ENCODE measurements around the gene SPINDOC. TPM values are rescaled to one million over a fixed set of nuclear protein-coding genes. Genes with fewer than 3 reads are reported as not detected.
"Not testable (repeated sequence)": the region's sequence is repeated elsewhere in the genome, so short reads cannot be mapped to it uniquely, and the experiment has no call there.

SPINDOC gene
- polyA plus RNA-seq, 1 of the 3 experiments (the other 2 are of a cell fraction) = 45.0 TPM

DNA sequence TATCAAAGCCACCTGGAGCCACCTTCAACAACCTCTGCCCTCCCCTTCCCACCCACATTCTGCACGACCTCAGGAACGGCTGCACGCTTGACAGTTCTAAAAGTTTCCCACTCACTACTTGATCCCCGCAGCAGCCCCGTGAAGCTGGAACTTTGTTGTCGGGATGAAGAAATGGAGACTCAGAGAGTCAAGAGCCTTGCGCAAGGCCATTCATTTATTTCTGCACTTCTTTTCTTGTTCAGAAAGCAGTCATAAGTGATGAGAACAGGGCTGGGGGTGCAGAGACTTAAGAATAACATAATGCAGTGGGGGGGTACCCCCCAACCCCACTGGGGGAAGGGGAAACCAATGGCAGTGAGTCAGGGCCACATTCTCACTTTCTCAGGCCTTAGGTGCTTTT, 42.5 kb upstream of the SPINDOC start:
- Histone ChIP-seq H3K4me1 (ENCODE audit: control insufficient read depth in 1 of 2, insufficient read depth in 2 of 2, low read depth in 1 of 2, low read length in 1 of 2) (peaks cover 0 to 22% of the 10 kb centered on the region in 2 experiments; a peak in 1 of 4 replicates), H3K27me3 (ENCODE audit: insufficient read depth) (no peaks in the 10 kb centered on the region), H3K27ac (ENCODE audit: low read depth in 2 of 2, low read length in 1 of 2) (no peak overlapping the region), H3F3A (replicated peaks; ENCODE audit: insufficient read depth) (peaks cover 5% of the 10 kb centered on the region), H3K4me2 (no peak overlapping the region), H3K36me3 (replicated peaks in 1 of 2; ENCODE audit: control insufficient read depth in 1 of 2, insufficient read depth in 2 of 2, low read length in 1 of 2) (peaks cover 0 to 6% of the 10 kb centered on the region in 2 experiments), H3K9me3 (no peaks in the 10 kb centered on the region), H2AFZ (ENCODE audit: low read depth) (no peak overlapping the region), H3K79me2 (ENCODE audit: insufficient read depth) (peaks cover 23% of the 10 kb centered on the region), H3K9ac (no peak overlapping the region), H3K4me3 (ENCODE audit: low read depth in 2 of 2, low read length in 1 of 2) (no peak overlapping the region), H4K20me1 (ENCODE audit: insufficient read depth) (peaks cover 16% of the 10 kb centered on the region), H3K9me2 (no peaks in the 10 kb centered on the region)
- no peak for DNase-seq
- no peak for TF ChIP-seq GATA2 (CRISPR knock-in tag; IDR thresholded peaks at IDR 0.05)
- no peak for TF ChIP-seq PBX3 (IDR thresholded peaks at IDR 0.05)
- TF ChIP-seq EP300 (IDR thresholded peaks at IDR 0.05; ENCODE audit: borderline replicate concordance in 1 of 2, low read depth in 1 of 2, low read length in 1 of 2) = no peak
- no peak for TF ChIP-seq TEAD4 (IDR thresholded peaks at IDR 0.05; ENCODE audit: borderline replicate concordance, insufficient read depth)
- no peak for TF ChIP-seq RFX5 (IDR thresholded peaks at IDR 0.05; ENCODE audit: low read length)
- TF ChIP-seq MXI1 (IDR thresholded peaks at IDR 0.05; ENCODE audit: low read depth, low read length) = no peak
- no peak for TF ChIP-seq FOXJ3 (CRISPR knock-in tag; IDR thresholded peaks at IDR 0.05)
- TF ChIP-seq RAD21 (IDR thresholded peaks at IDR 0.05; ENCODE audit: low read length) = no peak
- TF ChIP-seq RXRA (IDR thresholded peaks at IDR 0.05; ENCODE audit: borderline replicate concordance, low read depth) = no peak
- TF ChIP-seq IRF3 (IDR thresholded peaks at IDR 0.05; ENCODE audit: low read depth, low read length) = no peak
- TF ChIP-seq FOXM1 (IDR thresholded peaks at IDR 0.05; ENCODE audit: low read depth) = no peak
- no peak for TF ChIP-seq EZH2phosphoT487 (IDR thresholded peaks at IDR 0.05; ENCODE audit: borderline replicate concordance, low read depth)
- no peak for TF ChIP-seq ELF1 (IDR thresholded peaks at IDR 0.05)
- no peak for TF ChIP-seq FOSL2 (IDR thresholded peaks at IDR 0.05; ENCODE audit: borderline replicate concordance, low read depth)
- no peak for TF ChIP-seq MEF2A (IDR thresholded peaks at IDR 0.05; ENCODE audit: borderline replicate concordance, low read depth)
- TF ChIP-seq YY1 (IDR thresholded peaks at IDR 0.05; ENCODE audit: low read depth) = no peak
- TF ChIP-seq, protein P1, sequence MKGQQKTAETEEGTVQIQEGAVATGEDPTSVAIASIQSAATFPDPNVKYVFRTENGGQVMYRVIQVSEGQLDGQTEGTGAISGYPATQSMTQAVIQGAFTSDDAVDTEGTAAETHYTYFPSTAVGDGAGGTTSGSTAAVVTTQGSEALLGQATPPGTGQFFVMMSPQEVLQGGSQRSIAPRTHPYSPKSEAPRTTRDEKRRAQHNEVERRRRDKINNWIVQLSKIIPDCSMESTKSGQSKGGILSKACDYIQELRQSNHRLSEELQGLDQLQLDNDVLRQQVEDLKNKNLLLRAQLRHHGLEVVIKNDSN (IDR thresholded peaks at IDR 0.05; ENCODE audit: borderline replicate concordance, low read depth) = no peak
- TF ChIP-seq, protein P2, sequence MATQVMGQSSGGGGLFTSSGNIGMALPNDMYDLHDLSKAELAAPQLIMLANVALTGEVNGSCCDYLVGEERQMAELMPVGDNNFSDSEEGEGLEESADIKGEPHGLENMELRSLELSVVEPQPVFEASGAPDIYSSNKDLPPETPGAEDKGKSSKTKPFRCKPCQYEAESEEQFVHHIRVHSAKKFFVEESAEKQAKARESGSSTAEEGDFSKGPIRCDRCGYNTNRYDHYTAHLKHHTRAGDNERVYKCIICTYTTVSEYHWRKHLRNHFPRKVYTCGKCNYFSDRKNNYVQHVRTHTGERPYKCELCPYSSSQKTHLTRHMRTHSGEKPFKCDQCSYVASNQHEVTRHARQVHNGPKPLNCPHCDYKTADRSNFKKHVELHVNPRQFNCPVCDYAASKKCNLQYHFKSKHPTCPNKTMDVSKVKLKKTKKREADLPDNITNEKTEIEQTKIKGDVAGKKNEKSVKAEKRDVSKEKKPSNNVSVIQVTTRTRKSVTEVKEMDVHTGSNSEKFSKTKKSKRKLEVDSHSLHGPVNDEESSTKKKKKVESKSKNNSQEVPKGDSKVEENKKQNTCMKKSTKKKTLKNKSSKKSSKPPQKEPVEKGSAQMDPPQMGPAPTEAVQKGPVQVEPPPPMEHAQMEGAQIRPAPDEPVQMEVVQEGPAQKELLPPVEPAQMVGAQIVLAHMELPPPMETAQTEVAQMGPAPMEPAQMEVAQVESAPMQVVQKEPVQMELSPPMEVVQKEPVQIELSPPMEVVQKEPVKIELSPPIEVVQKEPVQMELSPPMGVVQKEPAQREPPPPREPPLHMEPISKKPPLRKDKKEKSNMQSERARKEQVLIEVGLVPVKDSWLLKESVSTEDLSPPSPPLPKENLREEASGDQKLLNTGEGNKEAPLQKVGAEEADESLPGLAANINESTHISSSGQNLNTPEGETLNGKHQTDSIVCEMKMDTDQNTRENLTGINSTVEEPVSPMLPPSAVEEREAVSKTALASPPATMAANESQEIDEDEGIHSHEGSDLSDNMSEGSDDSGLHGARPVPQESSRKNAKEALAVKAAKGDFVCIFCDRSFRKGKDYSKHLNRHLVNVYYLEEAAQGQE (IDR thresholded peaks at IDR 0.05; ENCODE audit: low read depth, low read length) = no peak
- WGBS (ENCODE audit: low lambda C conversion rate) = 97% methylated on average over 7 of the region's 7 CpGs
- ChIA-PET POLR2A (no interaction called here), CTCF (interaction anchor here (3.2 kb wide), 1 partner anchor 13 kb away, joined by 14 read pairs; no protein-coding TSS in a partner anchor)

- H3K9me2 ChIP-seq; H3K36me3 ChIP-seq (replicated peaks in 1 of 2; ENCODE audit: control insufficient read depth in 1 of 2, insufficient read depth in 2 of 2, low read length in 1 of 2); H3K4me3 ChIP-seq (ENCODE audit: low read depth in 2 of 2, low read length in 1 of 2); H3K27me3 ChIP-seq (ENCODE audit: insufficient read depth); H3K4me2 ChIP-seq; POLR2A ChIA-PET; H4K20me1 ChIP-seq (ENCODE audit: insufficient read depth); H3F3A ChIP-seq (replicated peaks; ENCODE audit: insufficient read depth); DNase-seq; H3K9me3 ChIP-seq; H3K27ac ChIP-seq (ENCODE audit: low read depth in 2 of 2, low read length in 1 of 2); H2AFZ ChIP-seq (ENCODE audit: low read depth); H3K9ac ChIP-seq: not testable (repeated sequence)
- Histone ChIP-seq H3K79me2 (ENCODE audit: insufficient read depth) (peaks cover 12% of the 10 kb centered on the region), H3K4me1 (ENCODE audit: control insufficient read depth in 1 of 2, insufficient read depth in 2 of 2, low read depth in 1 of 2, low read length in 1 of 2) (peaks cover 0 to 12% of the 10 kb centered on the region in 2 experiments; a peak in 1 of 4 replicates)
- CTCF ChIA-PET = interaction anchor here (0.7 to 1.1 kb wide), 2 partner anchors 39 to 45 kb away, joined by 3 read pairs; no protein-coding TSS in a partner anchor
- 98% methylated on average over 2 of the region's 2 CpGs for WGBS (ENCODE audit: low lambda C conversion rate)
These were observed 41.4 kb upstream of the SPINDOC start for GRCh38 chr11:63771741-63772318.
